Heart right ventricle (tissue), 16 donors: ENCODE results near the gene FYN. TPM values are rescaled to one million over a fixed set of nuclear protein-coding genes. Genes with fewer than 3 reads are reported as not detected.

Source experiments
- ATAC-seq, 8 donors: fragments of 200-7000 bp; cut with Tn5 transposase; one replicate each; pipeline ENCODE4 v1.9.1; 2020; ENCODE audit warnings: mild to moderate bottlenecking in 8 of 8, moderate library complexity in 8 of 8, moderate number of reproducible peaks in 1 of 8
- DNase-seq, 2 donors: peaks; one replicate each; pipeline ENCODE4 v3.0.0-alpha.2; 2020
- H3K27ac ChIP-seq, 10 donors: fragments of 200-600 bp; sonication (generic) in 2 of 10; one replicate each; pipeline versions ENCODE4 v1.5.0 to v1.8.0; 2020 to 2022; ENCODE audit warnings: mild to moderate bottlenecking in 3 of 10
- H3K27me3 ChIP-seq, 7 donors: fragments of 200-600 bp; one replicate each; pipeline ENCODE4 v1.8.0; 2021 to 2022; ENCODE audit warnings: mild to moderate bottlenecking in 2 of 7
- H3K36me3 ChIP-seq, 9 donors: fragments of 200-600 bp; sonication (generic) in 1 of 9; one replicate each; pipeline versions ENCODE4 v1.5.0 to v1.8.0; 2020 to 2022; ENCODE audit warnings: mild to moderate bottlenecking in 2 of 9
- H3K4me1 ChIP-seq, 9 donors: fragments of 200-600 bp; sonication (generic) in 1 of 9; one replicate each; pipeline versions ENCODE4 v1.5.0 to v1.8.0; 2020 to 2022; ENCODE audit warnings: mild to moderate bottlenecking in 4 of 9
- H3K4me3 ChIP-seq, 10 donors: fragments of 200-600 bp; sonication (generic) in 2 of 10; one replicate each; pipeline versions ENCODE4 v1.5.0 to v1.8.0; 2020 to 2022; ENCODE audit warnings: mild to moderate bottlenecking in 7 of 10, moderate library complexity in 2 of 10
- H3K9me3 ChIP-seq, 11 donors: fragments of 200-600 bp in 10 of 11; sonication (generic) in 2 of 11; one replicate each; pipeline versions ENCODE4 v1.5.0 to v1.8.0; 2013 to 2022; ENCODE audit warnings: mild to moderate bottlenecking in 2 of 11, control low read depth in 1 of 11, moderate library complexity in 1 of 11
- WGBS, 2 donors: extraction: QIAGEN DNeasy Blood & Tissue Kit; methylation state at CpG; one replicate each; pipeline ENCODE4 v1.1.7; 2013; ENCODE audit warnings: inconsistent platforms in 1 of 2; 5-methylcytosine and 5-hydroxymethylcytosine counted together
- intact Hi-C, 10 donors: fragments of 100-400 bp; cut with DNase I; formaldehyde crosslinking; loops; one replicate each; pipeline versions ENCODE4 v1.11.1 to v1.14.2; 2022
- polyA plus RNA-seq, 2 donors: library from polyadenylated mRNA; stranded (reverse); fragments of 200-250 nt; gene quantifications; one replicate each; pipeline ENCODE4 v1.2.3, GENCODE V29; 2013
- total RNA-seq, 10 donors: library from RNA; stranded (reverse); fragmentation: NEBNext Ultra II Directional in 3 of 10; extraction: Animal tissue kit (Norgen Biotek cat#: 25700) in 3 of 10; gene quantifications; one replicate each; pipeline versions ENCODE4 v1.2.1 to v1.2.4, GENCODE V29; 2021 to 2023
- TF ChIP-seq, protein P1 (sequence below), 9 donors: fragments of 200-600 bp; sonication (generic) in 2 of 9; IDR thresholded peaks; one replicate each; pipeline versions ENCODE4 v1.5.0 to v1.8.0; 2021 to 2022; ENCODE audit warnings: antibody characterized with exemption in 9 of 9, mild to moderate bottlenecking in 5 of 9, moderate library complexity in 1 of 9
- donor health status: Arrhythmogenic right ventricular cardiomyopathy.
- donor health status: ischemic (EF 13 %, LVEDD 7.1; RV severe dilation, severe dysfunction).
- donor health status: healthy with polysubstance abuse.
- donor health status: DM: no; HTN: yes; CAD: no.
- donor health status: DM: no; HTN: no; CAD: no.
- donor health status: ischemic (EF 25% LVEDD 6.9; RV normal size, moderate dysfunction).
- donor health status: ischemic (EF 25% LVEDD 5.7; RV mildly dilated, moderate dysfunction).
- donor health status: healthy.
- donor health status: DM: yes; HTN: yes; CAD: no.
- donor health status: Ischemic cardiomyopathy.
- donor health status: ischemic (EF 35%, LVEDD 5.7; RV mildly dilated, moderate dysfunction).
- donor health status: nonischemic (EF 11% LVEDD 7.7; RV severe dilation, severe dysfunction).
- donor health status: DM: yes; HTN: yes; CAD: no.
- donor health status: PGD.
- donor health status: ischemic (EF 29% LVEDD 5.4; RV normal size, mild dysfunction).
- donor health status: nonischemic (EF 23%, LVEDD 6.1; RV moderate dilation, normal function).

Gene FYN
- total and polyA plus RNA-seq, 12 donors: 19.1 to 58.1 (median 42.2) TPM

GRCh38 chr6:111771629-111772028 lies 101.6 kb downstream of the FYN start:
- peak in 2 of 8 donors; percentile 14 to 46 for ATAC-seq
- H3K27me3 ChIP-seq: no peaks in the 10 kb centered on the region
- 94 to 95% methylated on average over 5 of the region's 5 CpGs for WGBS, 2 donors
- TF ChIP-seq, protein P1, sequence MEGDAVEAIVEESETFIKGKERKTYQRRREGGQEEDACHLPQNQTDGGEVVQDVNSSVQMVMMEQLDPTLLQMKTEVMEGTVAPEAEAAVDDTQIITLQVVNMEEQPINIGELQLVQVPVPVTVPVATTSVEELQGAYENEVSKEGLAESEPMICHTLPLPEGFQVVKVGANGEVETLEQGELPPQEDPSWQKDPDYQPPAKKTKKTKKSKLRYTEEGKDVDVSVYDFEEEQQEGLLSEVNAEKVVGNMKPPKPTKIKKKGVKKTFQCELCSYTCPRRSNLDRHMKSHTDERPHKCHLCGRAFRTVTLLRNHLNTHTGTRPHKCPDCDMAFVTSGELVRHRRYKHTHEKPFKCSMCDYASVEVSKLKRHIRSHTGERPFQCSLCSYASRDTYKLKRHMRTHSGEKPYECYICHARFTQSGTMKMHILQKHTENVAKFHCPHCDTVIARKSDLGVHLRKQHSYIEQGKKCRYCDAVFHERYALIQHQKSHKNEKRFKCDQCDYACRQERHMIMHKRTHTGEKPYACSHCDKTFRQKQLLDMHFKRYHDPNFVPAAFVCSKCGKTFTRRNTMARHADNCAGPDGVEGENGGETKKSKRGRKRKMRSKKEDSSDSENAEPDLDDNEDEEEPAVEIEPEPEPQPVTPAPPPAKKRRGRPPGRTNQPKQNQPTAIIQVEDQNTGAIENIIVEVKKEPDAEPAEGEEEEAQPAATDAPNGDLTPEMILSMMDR (IDR thresholded peaks at IDR 0.05): no peak
- H3K4me1 ChIP-seq: peaks cover 0 to 61% (median 37%) of the 10 kb centered on the region in 9 donors
- no peaks in the 10 kb centered on the region for H3K9me3 ChIP-seq
- H3K36me3 ChIP-seq: peaks cover 0 to 9% (median 0%) of the 10 kb centered on the region in 9 donors
- no peak overlapping the region for H3K4me3 ChIP-seq
- H3K27ac ChIP-seq: peak overlapping the region in 2 of 10 donors; percentile 0 to 30
- DNase-seq: no peak
- intact Hi-C loops: no loop called here

- intact Hi-C loops: no loop called here
- ATAC-seq (peak in 1 of 8 donors; percentile 51), DNase-seq (no peak)
- TF ChIP-seq, protein P1 (IDR thresholded peaks at IDR 0.05): no peak
- H3K4me3 ChIP-seq: no peak overlapping the region
- H3K36me3 ChIP-seq: peaks cover 0 to 9% (median 0%) of the 10 kb centered on the region in 9 donors
- peaks cover 0 to 61% (median 42%) of the 10 kb centered on the region in 9 donors for H3K4me1 ChIP-seq
- H3K27ac ChIP-seq: peak overlapping the region in 4 of 10 donors; percentile 16 to 30 (median 26)
- no peaks in the 10 kb centered on the region for H3K27me3 ChIP-seq
- H3K9me3 ChIP-seq: no peaks in the 10 kb centered on the region
Measured at GRCh38 chr6:111771094-111771432, 102.2 kb downstream of the FYN start.

DNA sequence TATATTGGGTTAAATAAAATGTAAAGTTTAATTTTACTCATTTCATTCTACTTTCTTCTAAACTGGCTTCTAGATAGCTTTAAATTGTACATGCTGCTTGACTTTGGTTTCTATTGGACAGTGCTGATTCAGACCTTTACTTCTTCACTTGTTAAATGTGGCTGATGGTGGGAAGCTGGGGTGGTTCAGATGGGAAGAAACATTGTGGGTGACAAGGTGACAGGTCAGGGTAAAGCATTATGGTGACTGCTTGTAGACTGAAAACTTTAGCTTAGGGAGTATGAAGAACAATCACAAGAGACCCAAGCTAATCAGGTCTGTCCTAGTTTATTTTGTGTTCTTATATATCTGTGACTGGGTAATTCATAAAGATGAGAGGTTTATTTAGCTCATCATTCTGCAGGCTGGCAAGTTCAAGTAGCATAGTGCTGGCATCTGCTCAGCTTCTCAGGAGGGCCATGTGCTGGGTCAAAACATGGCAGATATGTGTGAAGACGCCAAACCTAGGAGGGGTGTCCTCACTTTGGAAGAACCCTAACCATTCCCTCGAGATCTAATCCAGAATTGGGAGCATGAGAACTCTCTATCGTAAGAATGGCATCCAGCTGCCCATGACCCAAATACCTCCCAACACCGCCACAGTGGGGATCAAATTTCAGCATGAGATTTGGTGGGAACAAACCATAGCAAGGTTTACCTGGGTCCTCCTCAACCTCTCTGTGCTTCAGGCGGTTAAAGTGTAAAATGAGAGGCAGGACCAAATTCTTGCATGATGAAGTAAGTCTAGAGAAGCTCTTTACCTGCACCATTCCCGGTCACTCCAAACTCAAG lies 102.8 kb downstream of the FYN start:
- ATAC-seq (no peak), DNase-seq (no peak)
- TF ChIP-seq, protein P1 (IDR thresholded peaks at IDR 0.05): no peak
- Histone ChIP-seq H3K9me3 (no peaks in the 10 kb centered on the region), H3K27ac (peak overlapping the region in 4 of 10 donors; percentile 21 to 32 (median 30)), H3K36me3 (peaks cover 0 to 9% (median 0%) of the 10 kb centered on the region in 9 donors), H3K4me1 (peaks cover 0 to 62% (median 42%) of the 10 kb centered on the region in 9 donors), H3K27me3 (no peaks in the 10 kb centered on the region), H3K4me3 (no peak overlapping the region)
- WGBS, 2 donors: 92 to 93% methylated on average over 6 of the region's 6 CpGs
- intact Hi-C loops: no loop called here

GRCh38 chr6:111769365-111770152 lies 103.7 kb downstream of the FYN start:
- 55 to 58% methylated on average over 1 of the region's 1 CpG for WGBS, 2 donors
- Histone ChIP-seq H3K27me3 (no peaks in the 10 kb centered on the region), H3K4me3 (no peak overlapping the region), H3K36me3 (peaks cover 0 to 4% (median 0%) of the 10 kb centered on the region in 9 donors), H3K4me1 (peaks cover 0 to 71% (median 48%) of the 10 kb centered on the region in 9 donors), H3K9me3 (no peaks in the 10 kb centered on the region), H3K27ac (peak overlapping the region in 1 of 10 donors; percentile 32)
- TF ChIP-seq, protein P1 (IDR thresholded peaks at IDR 0.05): no peak
- DNase-seq (no peak), ATAC-seq (peak in 1 of 8 donors; percentile 28)
- intact Hi-C loops: no loop called here
